KOPT-K1 (cell line): ENCODE data around the gene KTN1.

Experiments
- H3K27ac ChIP-seq: fragments of 200-600 bp; sonication (generic); 2 replicates; pipeline ENCODE4 v1.5.1; 2016; ENCODE audit warnings: antibody characterized with exemption, mild to moderate bottlenecking, low read depth, low read length; ENCODE audit not compliant: poor library complexity, severe bottlenecking
- H3K36me3 ChIP-seq: fragments of 200-600 bp; sonication (generic); 2 replicates; pipeline ENCODE4 v1.5.1; 2017; ENCODE audit warnings: antibody characterized with exemption, mild to moderate bottlenecking, low read length, moderate library complexity; ENCODE audit not compliant: insufficient read depth
- H3K9me3 ChIP-seq: fragments of 200-600 bp; sonication (generic); 2 replicates; pipeline ENCODE4 v1.5.1; 2017; ENCODE audit warnings: antibody characterized with exemption, low read length, mild to moderate bottlenecking; ENCODE audit not compliant: insufficient read depth, poor library complexity, severe bottlenecking

Gene KTN1

DNA sequence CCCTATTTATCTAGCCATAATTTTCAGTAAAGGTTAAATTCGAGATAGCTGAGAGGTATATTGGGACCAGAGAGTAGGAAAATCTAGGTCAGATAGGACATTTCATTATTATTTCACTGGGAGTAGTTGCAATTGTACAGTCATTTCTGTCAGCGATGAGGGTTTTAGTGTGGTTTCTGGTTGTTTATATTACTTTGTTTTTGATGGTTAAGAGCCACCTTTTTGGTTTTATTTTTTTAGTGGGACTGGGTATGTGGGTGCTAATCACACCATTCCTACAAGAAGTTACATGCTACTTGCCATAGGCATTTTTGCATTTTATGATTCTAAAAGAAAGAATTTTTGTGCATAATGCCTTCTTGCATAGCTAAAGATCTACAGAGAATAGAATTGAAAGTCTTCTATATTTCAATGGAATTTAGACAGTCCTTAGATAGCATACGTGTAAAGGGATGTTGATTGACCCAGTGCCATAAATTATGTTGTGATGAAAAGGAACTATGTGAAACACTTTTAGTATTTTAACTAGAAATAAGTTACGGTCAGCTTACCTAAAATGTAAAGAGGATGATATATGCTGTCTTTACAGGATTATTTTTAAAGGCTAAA lies 85.2 kb downstream of the KTN1 start:
- Histone ChIP-seq H3K9me3 (no peaks in the 10 kb centered on the region), H3K36me3 (peaks cover 86% of the 10 kb centered on the region), H3K27ac (no peak overlapping the region)

DNA sequence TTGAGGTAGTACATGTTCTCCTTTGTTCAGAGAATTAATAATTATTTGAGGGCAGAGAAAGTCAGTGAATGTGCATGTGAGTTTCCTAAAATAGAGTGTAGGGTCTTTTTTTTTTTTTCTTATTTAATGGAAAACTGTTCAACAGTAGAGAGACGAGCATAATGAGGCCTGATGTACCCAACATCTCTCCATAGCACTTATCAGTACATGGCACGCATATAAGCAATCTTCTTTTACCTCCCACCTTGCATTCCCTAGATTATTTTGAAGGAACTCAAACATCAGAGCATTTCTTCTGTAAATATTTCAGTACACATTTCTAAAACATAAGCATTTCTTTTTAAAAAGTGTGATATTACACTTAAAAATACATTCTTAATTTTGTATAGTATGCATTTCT lies 87.8 kb downstream of the KTN1 start:
- no peak overlapping the region for H3K27ac ChIP-seq
- H3K9me3 ChIP-seq = no peaks in the 10 kb centered on the region
- H3K36me3 ChIP-seq = peaks cover 87% of the 10 kb centered on the region

DNA sequence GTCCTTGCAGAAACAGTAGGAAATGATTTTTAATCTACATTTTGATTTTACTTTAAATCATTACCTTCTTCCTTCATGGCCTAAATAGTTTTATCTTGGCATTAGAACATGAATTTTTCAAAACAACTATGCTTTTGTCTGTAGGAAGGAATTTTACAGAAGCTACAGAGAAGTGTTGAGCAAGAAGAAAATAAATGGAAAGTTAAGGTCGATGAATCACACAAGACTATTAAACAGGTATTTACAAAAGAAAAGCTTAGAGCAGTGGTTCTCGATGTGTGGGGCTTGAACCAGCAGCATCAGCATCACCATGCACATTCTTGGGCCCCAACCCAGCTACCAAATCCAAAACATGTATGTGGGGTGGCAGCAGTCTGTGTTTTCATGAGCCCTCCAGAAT lies 91.6 kb downstream of the KTN1 start:
- Histone ChIP-seq H3K9me3 (no peaks in the 10 kb centered on the region), H3K27ac (no peak overlapping the region), H3K36me3 (peaks cover 91% of the 10 kb centered on the region)

DNA sequence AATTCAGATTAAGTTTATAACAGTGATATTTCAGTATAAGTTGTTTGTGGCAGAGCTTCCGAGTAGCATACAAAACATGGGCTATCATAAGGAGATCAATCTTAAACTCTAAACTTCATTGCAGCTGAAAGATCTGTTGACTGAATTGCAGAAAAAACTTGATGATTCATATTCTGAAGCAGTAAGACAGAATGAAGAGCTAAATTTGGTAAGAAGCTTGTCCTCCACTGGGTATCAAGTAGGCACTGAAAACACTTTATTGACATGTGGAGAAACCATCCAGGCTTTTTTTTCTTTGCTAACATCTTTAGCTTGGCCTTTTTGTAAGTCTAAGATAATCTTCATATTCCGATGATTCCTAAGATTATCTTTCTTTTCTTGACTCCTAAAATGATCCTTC lies 93.0 kb downstream of the KTN1 start:
- H3K36me3 ChIP-seq = peaks cover 92% of the 10 kb centered on the region
- H3K27ac ChIP-seq = no peak overlapping the region
- no peaks in the 10 kb centered on the region for H3K9me3 ChIP-seq

DNA sequence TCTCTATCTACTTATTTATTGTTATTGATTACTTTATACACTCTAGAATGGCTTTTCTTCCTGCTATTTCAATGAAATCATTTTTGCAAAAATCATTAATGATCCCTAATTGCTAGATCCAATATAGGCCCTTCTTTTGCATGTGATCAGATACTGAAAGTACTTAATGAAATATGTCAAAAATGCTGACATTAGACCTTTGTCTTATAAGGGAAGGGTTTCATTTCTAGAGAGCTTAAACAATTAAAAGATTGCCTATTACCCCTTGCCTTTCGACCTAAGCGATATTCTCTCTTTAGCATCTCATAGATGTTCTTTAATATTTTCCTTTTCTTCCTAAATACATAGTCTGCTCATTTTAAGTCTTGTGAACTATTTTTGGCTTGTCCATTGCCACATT lies 101.1 kb downstream of the KTN1 start:
- no peak overlapping the region for H3K27ac ChIP-seq
- peaks cover 100% of the 10 kb centered on the region for H3K36me3 ChIP-seq
- H3K9me3 ChIP-seq = no peaks in the 10 kb centered on the region

DNA sequence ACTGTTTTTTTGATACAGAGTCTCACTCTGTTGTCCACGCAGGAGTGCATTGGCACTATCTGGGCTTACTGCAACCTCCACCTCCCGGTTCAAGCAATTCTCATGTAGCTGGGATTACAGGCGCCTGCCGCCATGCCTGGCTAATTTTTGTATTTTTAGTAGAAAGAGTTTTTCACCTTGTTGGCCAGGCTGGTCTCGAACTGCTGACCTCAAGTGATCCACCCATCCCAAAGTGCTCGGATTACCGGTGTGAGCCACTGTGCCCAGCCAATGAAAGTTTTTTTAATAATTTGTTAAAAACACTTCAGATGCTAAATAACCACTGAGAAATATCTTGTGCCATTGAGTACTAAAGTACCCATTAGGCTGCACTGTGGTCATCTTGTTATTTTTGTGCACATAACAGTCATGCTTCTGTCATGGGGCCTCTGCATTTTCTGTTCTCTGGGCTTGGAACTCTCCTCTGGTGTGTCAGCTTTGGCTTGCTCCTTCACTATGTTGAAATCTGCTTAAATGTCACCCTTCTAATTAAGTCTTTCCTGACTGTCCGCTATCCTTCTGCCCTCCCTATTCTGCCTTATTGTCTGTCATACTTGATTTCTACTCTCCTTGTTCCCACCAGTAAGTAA lies 105.1 kb downstream of the KTN1 start:
- no peaks in the 10 kb centered on the region for H3K9me3 ChIP-seq
- no peak overlapping the region for H3K27ac ChIP-seq
- H3K36me3 ChIP-seq = peaks cover 78% of the 10 kb centered on the region

DNA sequence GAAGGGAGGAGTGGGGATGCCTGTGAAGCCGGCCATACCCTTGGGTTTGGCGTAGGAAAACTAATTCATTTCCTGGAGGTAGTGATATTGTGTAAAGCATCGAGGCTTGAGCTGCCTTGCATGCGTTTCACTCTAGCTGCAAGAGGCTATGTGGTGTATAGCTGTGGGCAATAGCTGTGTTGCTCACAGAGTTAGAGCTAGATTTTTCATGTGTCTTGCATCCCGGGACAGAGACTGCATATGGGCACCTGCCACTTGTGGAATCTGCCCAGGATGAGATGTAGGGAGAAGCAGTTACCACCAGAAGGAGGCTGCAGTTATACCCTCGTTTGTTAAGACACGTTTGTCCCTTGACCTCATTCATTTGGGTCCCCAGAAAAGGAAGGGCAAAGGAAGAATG lies 106.7 kb downstream of the KTN1 start:
- Histone ChIP-seq H3K9me3 (no peaks in the 10 kb centered on the region), H3K36me3 (peaks cover 61% of the 10 kb centered on the region), H3K27ac (no peak overlapping the region)

DNA sequence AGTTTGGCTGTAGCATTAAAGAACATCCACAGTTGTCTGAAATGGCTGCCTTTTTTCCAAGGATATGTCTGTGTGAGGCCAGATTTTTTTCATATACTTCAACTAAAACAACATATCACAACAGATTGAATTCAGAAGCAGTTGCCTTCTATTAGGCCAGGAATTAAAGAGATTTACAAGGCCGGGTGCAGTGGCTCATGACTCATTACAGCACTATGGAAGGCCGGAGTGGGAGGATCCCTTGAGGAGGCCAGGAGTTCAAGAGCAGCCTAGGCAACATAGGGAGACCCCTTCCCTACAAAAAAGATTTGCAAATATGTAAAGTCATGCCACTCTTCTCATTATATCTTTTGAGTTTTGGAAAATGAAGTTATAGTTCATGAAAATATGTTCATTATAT lies 108.6 kb downstream of the KTN1 start:
- H3K27ac ChIP-seq = no peak overlapping the region
- no peaks in the 10 kb centered on the region for H3K9me3 ChIP-seq
- peaks cover 43% of the 10 kb centered on the region for H3K36me3 ChIP-seq

DNA sequence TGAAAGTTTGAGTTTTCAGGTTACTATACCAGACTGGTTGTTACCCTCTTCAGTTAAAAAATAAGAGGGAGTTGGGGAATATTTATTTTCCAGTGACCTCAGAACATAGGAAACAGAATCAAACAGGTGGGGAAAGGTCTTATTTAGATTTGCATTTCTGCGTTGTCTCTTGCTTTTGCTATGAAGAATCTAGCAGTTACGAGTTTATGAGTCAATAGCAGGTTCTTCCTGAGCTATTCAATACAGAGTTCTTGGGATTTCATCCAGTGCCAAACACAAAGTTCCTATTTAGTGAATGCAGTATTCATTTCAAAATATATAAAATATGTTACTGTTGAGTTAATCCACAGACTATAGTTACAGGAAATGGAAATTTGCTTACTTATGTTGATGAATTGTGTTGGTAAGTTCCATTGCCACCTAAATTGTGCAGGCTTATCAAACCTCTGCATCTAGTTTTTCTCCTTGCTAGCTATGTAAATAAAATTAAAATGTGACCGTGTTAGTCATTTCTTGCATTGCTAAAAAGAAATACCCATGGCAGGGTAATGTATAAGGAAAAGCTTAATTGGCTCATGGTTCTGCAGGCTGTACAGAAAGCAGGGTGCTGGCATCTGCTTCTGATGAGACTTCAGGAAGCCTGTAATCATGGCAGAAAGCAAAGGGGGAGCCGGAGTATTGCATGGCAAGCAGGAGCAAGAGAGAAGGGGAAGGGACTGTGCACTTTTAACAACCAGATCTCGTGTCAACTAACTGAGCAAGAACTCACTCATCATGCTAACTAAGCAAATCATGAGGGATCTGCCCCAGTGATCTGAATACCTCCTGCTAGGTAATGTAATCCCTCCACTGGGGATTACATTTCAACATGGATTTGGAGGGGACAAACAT lies 110.2 kb downstream of the KTN1 start:
- H3K27ac ChIP-seq = no peak overlapping the region
- peaks cover 26% of the 10 kb centered on the region for H3K36me3 ChIP-seq
- no peaks in the 10 kb centered on the region for H3K9me3 ChIP-seq

DNA sequence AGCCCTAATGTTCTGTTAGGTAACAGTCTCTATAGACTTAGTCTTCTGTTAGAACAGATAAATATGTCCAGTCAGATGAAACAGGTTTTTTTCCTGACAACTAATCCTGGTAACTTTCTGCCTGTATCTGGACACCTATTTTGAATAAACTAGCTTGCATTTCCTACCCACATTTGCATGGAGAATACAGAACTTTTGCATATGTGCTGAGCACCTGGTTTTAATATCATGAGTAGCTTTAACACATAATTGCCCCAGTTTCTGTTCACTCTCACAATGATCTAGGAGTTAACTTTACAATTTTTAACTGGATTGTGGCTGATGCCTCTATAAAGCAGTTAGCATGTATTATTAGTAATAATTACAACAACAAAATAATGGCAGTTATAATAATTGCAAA lies 111.7 kb downstream of the KTN1 start:
- Histone ChIP-seq H3K9me3 (no peaks in the 10 kb centered on the region), H3K36me3 (peaks cover 12% of the 10 kb centered on the region), H3K27ac (no peak overlapping the region)

DNA sequence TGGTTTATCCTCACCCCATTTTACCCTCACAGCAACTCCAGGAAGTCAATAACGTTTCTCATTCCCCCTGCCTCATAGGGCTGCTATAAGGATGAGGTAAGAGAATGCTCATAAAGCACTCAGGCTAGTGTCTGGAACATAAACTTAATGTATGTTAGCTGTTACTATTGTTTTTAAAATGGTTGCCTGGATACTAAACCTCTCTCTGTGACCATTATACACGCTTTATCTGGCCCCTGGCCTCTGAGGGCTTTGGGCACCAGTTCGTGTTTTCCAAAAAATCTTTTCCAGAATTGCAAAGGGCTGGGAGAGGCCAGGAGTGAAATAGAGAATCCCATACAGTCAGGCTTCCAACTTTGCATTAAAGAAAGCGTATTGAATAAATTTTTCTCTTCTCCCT lies 113.9 kb downstream of the KTN1 start:
- Histone ChIP-seq H3K9me3 (no peaks in the 10 kb centered on the region), H3K36me3 (no peaks in the 10 kb centered on the region), H3K27ac (no peak overlapping the region)

DNA sequence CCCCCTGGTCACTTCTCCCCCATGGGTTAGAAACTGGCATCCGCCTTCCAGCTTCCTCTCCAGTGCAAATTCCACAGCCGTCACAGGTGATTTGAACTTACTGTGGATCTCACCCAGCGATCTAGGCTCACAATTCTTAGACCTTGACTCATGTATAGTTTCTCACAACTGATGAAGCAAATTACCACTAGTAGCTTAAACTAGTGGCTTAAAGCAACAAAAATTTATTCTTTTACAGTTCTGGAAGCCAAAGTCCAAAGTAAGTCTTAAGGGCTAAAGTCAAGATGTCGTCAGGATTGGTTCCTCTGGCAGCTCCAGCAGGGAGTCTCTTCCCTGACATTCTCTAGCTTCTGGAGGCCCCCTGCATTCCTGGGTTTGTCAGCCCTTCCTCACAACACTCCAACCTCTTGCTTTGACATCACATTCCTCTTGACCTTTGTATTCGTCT lies 117.4 kb downstream of the KTN1 start:
- Histone ChIP-seq H3K36me3 (no peaks in the 10 kb centered on the region), H3K9me3 (no peaks in the 10 kb centered on the region), H3K27ac (no peak overlapping the region)

DNA sequence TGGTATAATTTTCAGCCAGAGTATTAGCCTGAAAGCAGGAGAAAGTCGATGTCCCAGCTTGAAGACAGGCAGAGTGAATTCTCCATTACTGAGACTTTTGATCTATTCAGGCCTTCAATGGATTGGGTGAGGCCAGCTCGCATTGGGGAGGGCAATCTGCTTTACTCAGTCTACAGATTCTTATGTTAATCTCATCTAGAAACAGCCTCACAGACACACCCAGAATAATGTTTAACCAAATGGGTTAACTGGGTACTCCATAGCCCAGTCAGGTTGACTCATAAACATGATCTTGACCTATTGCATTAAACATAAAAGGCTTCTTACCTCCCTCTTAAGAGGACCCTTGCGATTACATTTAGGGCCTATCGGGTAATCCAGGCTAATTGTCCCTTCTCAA lies 118.0 kb downstream of the KTN1 start:
- no peaks in the 10 kb centered on the region for H3K36me3 ChIP-seq
- no peak overlapping the region for H3K27ac ChIP-seq
- H3K9me3 ChIP-seq = no peaks in the 10 kb centered on the region

DNA sequence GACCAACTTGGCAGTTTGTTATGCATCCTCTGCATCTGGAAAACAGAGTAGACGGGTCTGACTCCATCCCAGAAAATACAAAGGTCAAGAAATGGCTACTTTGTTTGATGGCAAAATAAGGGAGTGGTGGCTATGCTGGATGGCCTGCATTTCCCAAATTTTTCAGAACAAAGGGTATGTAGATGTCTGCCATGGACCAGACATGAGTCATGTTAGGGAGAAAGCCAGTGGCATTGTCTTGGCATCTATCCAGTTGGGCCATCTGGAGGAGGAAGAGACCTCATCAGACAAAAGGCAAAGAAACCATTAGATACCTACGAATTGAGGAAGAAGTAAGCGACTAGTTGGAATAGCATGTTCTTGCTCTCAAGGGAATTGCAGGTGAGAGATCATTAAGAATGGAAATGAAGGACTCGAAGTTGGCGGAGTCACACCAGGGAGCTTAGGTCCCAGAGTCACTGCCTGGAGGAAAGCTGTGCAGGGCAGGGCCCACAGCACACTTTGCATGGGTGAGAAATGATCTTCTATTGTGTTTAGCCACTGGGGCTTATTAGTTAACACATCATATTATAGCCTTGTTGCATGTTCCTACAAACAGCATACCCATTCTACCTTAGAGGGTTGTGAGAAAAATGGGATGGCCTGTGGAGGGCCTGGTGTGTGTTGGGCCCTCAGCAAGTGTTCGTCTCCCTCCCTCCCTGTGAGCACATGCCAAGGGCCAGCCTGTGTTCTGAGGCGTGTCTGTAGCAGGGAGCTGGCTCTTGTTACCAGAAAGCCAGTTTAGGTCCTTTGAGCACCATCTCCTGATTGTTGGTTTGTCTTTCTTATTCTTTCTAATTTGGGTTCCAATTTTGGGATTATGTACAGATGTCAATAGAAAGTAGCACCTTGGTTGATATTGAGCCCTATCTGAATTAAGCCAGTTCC lies 119.4 kb downstream of the KTN1 start:
- H3K36me3 ChIP-seq = no peaks in the 10 kb centered on the region
- H3K27ac ChIP-seq = no peak overlapping the region
- H3K9me3 ChIP-seq = no peaks in the 10 kb centered on the region

DNA sequence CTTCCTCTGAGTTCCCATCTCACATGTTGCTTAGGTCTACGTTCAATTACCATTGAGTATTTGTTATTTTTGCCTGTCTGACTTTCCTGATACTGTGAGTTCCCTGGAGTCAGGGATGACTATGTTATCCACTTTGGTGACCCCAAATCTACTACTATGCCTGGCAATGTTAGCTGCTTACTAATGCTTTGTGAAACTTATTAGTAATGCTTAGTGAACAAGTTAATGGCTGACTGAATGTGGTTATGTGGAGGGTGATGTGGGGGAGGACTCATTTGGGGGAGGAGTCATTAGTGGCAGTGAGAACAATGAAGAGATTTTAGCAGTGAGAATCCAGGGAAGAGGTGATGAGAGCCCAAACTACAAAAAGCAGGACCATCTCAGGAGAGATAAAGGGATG lies 121.6 kb downstream of the KTN1 start:
- no peaks in the 10 kb centered on the region for H3K9me3 ChIP-seq
- H3K36me3 ChIP-seq = no peaks in the 10 kb centered on the region
- no peak overlapping the region for H3K27ac ChIP-seq
